Measurements from ENCODE around the gene BEST2. TPM values are rescaled to one million over a fixed set of nuclear protein-coding genes. Genes with fewer than 3 reads are reported as not detected.

The BEST2 gene
- total RNA-seq, 4 donors from 2014 or later = 20.5 to 82.0 (median 40.6) TPM; not detected in 1

- Histone ChIP-seq H3K4me1 (peaks cover 4 to 51% (median 18%) of the 10 kb centered on the region in 4 donors), H3K27me3 (no peaks in the 10 kb centered on the region), H3K9me3 (no peaks in the 10 kb centered on the region), H3K4me3 (peak overlapping the region; percentile 56 to 82 (median 64)), H3K36me3 (no peaks in the 10 kb centered on the region), H3K27ac (peak overlapping the region; percentile 94 to 97 (median 96))
- peak in 1 of 2 donors; percentile 41 for TF ChIP-seq POLR2A (IDR thresholded peaks at IDR 0.05)
- TF ChIP-seq CTCF (IDR thresholded peaks at IDR 0.05) = peak in 3 of 6 experiments; percentile 3 to 21 (median 11)
- DNase-seq = peak; percentile 70 to 85 (median 80)
Observed at GRCh38 chr19:12778017-12778904, 26.7 kb downstream of the BEST2 start.

DNA sequence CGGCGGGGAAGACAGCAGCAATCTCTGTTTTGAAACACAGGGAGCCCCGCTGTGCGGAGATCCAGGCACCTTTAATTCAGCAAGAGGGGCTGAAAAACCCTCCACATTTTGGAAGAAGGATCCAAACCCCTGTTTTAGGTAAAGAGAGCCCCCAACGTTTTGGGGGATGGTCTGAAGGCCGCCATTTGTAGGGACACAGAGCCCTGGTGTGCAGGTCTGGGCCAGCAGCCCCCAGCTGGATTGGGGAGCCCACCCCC, 27.2 kb downstream of the BEST2 start:
- Histone ChIP-seq H3K4me1 (peaks cover 10 to 56% (median 24%) of the 10 kb centered on the region in 4 donors), H3K4me3 (peak overlapping the region in 2 of 4 donors; percentile 63 to 82), H3K27ac (peak overlapping the region; percentile 94 to 97 (median 96)), H3K9me3 (no peaks in the 10 kb centered on the region), H3K27me3 (no peaks in the 10 kb centered on the region), H3K36me3 (no peaks in the 10 kb centered on the region)
- TF ChIP-seq CTCF (IDR thresholded peaks at IDR 0.05) (no peak), POLR2A (IDR thresholded peaks at IDR 0.05) (no peak)
- DNase-seq = no peak

DNA sequence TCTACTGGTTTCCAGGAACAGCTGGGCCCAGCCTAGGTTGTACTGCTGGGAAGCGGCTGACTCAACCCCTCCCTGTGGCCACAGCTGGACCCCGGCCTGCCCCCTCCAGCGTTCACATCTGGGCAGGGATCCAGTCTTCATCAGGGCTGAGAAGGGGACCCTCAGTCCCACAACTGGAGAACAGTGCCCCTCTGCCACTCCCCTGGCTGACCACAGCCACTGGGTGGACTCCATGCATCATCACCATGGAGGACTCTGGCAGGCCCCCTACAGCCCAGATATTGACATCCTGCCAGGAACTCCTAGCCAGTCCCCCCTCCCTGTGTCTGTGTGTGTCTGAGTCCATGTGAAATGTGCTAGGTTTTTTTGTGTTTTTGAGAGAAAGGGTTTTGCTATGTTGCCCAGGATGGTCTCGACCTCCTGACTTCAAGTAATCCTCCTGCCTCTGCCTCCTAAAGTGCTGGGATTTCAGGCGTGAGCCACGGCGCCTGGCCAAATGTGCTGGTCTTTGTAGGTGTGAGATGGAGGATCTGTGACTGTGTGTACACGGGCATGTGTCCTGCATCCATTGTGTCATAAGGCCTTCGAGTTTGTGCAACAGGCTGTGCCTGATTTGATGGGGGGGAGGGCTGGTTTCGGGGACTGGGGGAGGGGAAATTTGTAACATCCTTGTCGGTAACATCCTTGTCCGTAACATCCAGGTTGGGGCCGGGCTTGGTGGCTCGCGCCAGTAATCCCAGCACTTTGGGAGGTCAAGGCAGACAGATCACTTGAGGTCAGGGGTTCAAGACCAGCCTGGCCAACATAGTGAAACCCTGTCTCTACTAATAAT, 27.8 kb downstream of the BEST2 start:
- Histone ChIP-seq H3K9me3 (no peaks in the 10 kb centered on the region), H3K27ac (peak overlapping the region; percentile 94 to 97 (median 96)), H3K4me1 (peaks cover 12 to 60% (median 25%) of the 10 kb centered on the region in 4 donors), H3K27me3 (no peaks in the 10 kb centered on the region), H3K4me3 (peak overlapping the region in 1 of 4 donors; percentile 82), H3K36me3 (no peaks in the 10 kb centered on the region)
- TF ChIP-seq CTCF (IDR thresholded peaks at IDR 0.05) = no peak
- no peak for TF ChIP-seq POLR2A (IDR thresholded peaks at IDR 0.05)
- peak in 1 of 3 donors; percentile 64 for DNase-seq

GRCh38 chr19:12782174-12782423, 30.5 kb downstream of the BEST2 start:
- Histone ChIP-seq H3K36me3 (no peaks in the 10 kb centered on the region), H3K9me3 (no peaks in the 10 kb centered on the region), H3K4me1 (peaks cover 23 to 70% (median 43%) of the 10 kb centered on the region in 4 donors), H3K27ac (peak overlapping the region; percentile 97 to 100 (median 100)), H3K4me3 (peak overlapping the region; percentile 39 to 62 (median 50)), H3K27me3 (no peaks in the 10 kb centered on the region)
- no peak for TF ChIP-seq POLR2A (IDR thresholded peaks at IDR 0.05)
- no peak for TF ChIP-seq CTCF (IDR thresholded peaks at IDR 0.05)
- DNase-seq = peak in 1 of 3 donors; percentile 94

DNA sequence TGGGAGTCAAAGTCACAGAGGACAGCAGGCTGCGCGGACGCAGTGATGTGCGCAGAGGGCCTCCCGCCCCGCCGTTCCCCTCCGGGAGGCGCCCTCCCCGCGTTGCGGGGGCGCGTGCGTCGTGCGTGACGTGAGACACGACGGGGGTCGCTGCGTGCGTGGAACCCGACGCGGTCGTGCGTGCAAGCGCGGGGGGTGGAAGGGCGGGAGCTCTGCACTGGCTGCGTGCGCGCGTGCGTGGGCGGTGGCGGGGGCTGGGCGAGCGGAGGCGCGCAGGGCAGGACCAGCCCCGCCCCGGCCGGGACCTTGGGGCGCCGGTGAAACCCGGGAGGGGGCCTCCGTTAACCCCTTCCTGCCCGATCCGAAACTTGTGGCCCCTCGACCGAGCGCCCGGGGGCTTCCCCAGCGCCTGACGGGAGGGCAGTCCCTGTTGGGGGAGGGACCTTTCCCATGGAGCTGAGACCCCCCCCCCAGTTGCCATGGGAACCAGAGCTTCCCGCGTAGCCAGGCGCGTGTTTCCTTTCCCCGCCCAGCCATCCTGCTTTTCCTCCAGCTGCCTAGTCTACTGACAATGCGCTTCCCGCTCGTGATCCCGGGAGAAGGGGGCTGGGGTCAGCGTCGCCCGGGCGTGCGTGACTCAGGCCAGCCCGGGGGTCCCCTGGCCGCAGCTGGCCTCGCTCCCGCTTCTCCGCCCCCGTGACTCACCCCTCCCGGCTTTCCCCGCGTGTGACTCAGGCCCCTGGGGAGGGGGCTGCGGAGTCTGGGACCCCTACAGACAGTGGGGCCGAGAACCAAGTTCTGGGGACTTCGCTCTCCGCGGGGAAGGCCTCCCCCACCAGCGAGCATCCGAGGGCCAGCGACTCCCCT, 31.1 kb downstream of the BEST2 start:
- peak overlapping the region; percentile 39 to 62 (median 50) for H3K4me3 ChIP-seq
- no peaks in the 10 kb centered on the region for H3K36me3 ChIP-seq
- DNase-seq = peak; percentile 88 to 94 (median 91)
- H3K4me1 ChIP-seq = peaks cover 24 to 72% (median 43%) of the 10 kb centered on the region in 4 donors
- peak overlapping the region; percentile 97 to 100 (median 100) for H3K27ac ChIP-seq
- TF ChIP-seq POLR2A (IDR thresholded peaks at IDR 0.05) (peak; percentile 47 to 79), CTCF (IDR thresholded peaks at IDR 0.05) (peak in 2 of 6 experiments; percentile 4 to 21)
- H3K27me3 ChIP-seq = no peaks in the 10 kb centered on the region
- H3K9me3 ChIP-seq = no peaks in the 10 kb centered on the region
